Activated naive CD8-positive, alpha-beta T cell treated with anti-CD3 and anti-CD28 coated beads, Interleukin-2, amount 50 U/mL, for 16 hours (primary cell): ENCODE data around the gene RAD51B.

Experiments
- DNase-seq: peaks from one replicate; pipeline ENCODE4 v3.0.0-alpha.2; 2020; ENCODE audit warnings: low read depth, low spot score

RAD51B gene

DNA sequence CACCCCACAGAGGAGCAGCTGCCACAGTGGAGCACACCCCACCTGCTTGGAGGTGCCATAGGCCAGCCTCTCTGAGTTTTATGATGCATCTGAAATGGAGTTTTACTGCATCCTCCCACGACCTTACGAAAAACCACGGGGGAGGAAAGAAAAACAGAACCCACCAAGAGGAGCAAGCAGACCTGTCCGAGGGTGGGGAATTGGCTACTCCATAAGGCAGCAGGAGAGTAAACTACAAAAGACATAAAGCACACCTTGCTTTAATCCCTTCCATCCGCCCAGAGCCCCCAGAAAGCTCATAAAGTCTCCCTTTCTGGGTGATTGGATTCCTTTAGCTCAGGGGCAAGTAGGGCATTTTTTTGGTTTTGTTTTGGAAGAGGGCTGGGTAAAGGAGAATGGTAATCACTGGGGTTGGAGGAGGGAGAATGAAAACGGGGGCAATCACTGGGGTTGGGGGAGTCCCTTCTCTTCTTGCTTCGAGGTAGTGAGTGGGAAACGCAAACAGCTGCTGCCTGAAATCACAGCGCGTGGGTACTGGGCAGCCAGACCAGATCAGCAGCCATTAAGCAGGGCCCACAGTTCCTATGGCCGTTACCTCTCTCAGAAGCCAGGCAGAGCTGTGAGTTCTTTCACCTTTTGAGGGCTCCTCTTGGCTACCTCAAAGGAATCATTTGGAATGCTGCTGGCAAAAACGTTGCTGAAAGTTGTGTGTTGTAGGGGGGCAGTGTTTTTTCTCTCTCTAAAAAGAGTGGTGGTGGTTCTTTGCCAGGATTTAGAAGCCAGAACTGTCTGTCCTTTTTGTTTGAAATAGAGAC, 539.6 kb downstream of the RAD51B start:
- no peak for DNase-seq

DNA sequence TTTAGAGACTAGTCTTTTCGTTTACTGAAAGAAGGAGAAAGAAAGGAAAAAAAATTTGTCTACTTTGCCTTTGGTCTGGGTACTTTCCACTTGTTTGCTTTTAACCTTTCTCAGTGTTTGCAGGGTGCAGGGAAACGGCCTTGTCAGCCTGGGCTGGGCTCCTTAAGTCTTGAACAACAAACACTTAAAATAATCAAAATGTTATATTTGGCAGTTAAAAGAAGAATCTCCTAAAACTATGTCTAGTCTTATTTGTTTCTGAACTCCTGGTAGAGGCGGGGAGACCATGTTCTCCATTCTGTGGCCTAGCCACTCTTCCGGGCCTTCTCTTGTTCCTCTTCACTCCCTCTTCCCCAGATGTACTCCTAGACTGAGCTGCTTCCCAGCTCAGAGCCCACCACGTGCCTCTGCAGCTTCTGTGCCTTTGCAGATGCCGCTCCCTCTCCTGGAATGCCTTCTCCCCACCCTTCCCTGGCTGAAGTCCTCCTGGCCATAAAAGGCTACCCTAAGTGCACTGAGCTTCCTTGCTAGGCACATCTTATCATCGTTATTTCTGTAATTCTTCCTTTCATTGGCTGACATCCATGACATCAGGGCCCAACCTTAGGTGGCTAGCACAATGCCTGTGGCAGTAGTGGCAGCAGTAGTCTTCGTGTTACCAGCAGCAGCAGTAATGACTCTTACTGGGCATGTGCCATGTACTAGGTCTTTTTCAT, 540.4 kb downstream of the RAD51B start:
- DNase-seq = no peak

DNA sequence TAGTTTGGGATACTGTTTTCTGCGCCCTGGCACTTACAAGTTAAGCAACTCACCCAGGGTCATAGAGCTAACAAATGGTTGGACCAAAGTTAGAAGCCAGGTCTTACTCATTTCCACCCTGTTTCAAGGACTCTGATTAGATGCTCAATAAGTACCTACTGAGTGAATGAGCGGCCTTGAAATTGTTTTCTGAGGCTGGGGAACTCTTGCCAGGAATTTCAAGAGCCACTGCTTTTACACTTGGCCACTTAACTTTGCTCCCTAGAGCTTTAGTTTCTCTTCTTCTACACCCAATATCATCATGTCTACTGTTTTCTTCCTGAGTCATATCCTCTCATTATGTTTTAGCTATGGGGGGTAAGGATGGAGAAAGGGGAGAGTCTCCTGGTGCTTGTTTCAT, 541.7 kb downstream of the RAD51B start:
- no peak for DNase-seq

DNA sequence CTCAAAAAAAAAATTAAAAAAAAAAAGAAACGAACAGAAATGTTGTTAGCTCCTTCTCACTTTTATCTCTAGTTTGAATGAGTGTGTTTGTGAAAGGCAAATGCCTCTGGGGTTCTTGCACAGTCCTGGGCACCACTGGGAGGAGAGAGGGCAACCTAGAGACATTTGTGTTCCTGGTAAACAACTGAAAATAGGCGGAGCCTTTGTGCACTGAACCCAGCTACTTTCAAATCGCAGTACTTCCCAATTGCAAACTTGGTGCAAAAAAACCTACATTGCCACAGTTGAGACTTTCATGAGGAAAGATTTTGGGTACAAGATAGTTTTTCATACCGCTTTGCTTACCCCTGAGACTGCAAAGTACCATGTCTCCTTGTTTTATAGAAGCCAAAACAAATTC, 543.3 kb downstream of the RAD51B start:
- DNase-seq = no peak

DNA sequence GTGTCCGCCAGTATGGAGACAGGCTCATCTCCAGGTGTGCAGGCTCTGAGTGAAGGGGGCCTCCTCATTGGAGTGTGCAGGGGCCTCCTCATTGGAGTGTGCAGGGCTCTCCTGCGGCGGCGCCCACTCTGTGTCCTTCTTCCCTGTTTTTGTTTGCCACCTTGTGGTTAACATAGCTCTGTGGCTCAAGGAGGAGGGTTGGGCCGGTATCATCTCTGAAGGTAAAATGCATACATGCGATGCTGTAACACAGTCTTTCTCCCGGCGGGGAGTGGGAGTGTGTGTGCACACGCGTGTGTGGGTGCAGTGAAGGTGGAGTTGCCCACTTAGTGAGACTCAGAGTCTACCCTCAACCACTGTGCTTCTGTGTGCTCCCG, 543.9 kb downstream of the RAD51B start:
- no peak for DNase-seq

DNA sequence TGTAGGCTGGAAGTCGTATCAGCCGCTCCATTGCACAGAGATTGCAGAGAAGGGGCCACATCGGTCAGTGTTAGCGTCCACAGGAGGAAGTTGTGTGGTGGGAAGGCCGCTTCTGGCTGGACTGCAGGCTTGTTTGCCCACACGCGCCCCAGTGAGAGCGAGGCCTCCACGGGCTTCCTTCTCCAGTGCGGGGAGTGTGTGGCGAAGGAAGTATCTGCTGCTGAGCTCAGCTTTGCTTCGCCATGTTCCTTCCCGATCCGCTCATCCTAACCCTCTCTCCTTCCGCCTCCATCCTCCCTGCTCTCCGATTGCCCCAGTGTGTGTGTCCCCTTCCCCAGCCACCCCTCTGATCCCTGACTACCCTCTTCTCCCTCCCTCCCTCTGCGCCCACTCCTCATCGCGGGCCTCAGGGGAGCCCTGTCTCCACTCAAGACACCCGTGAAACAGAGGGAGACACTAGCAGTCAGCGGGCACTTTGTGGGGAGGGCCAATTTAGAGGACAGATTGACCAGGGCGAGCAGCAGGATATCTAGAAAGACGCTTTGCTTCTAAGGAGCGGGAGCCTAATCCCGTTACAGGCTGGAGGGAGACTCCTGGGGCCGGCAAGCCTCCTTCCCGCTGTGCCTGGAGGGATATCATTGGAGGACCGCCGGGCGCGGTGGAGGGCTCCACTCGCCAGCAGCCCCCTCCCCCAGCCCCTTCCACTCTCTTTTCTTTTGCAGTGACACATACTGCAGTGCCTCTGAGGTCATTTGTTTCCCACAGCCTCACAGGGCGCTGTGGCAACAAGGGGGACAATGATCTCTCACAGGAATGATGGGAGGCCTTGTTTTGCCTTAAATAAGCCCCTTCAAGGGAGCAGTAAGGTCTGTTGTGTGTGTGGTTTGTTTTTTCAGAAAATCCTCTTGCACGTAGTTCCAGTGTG, 544.5 kb downstream of the RAD51B start:
- DNase-seq = no peak

DNA sequence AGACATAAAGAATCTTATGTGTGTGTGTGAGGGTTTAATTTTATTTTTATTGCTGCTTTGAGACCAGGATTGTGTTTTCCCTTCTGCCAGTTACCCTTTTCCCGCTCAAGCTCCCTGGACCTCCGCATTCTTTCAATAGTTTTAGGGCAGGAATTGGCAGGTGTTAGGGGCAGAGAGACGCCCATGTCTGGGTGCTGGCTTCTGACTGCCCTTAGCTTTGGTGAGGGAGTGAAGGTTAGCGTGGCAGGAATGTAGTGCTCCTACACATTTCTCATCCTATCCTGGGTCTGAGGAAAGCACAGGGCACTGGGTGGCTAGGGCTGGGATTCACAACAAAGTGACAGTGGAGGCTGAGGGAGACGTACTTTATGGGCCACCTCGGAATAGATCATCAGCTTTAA, 545.2 kb downstream of the RAD51B start:
- no peak for DNase-seq

DNA sequence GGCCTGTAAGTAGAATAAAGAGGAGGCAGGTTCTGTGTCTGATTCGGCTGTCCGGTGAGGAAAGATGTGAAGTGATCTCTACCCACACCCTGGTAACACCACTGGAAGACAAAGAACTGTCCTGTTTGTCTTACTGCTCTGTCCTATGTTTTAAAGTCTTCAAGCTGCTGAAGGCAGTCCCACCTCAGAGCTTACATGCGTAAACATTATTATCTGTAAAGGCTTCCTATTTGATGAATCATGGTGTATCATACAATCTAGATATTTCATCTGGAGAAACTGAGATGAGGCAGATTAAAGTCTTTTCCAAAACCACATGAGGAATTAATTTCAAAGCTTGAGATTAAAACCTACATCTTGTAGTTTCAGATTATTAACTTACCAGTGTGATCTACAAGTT, 545.6 kb downstream of the RAD51B start:
- no peak for DNase-seq

DNA sequence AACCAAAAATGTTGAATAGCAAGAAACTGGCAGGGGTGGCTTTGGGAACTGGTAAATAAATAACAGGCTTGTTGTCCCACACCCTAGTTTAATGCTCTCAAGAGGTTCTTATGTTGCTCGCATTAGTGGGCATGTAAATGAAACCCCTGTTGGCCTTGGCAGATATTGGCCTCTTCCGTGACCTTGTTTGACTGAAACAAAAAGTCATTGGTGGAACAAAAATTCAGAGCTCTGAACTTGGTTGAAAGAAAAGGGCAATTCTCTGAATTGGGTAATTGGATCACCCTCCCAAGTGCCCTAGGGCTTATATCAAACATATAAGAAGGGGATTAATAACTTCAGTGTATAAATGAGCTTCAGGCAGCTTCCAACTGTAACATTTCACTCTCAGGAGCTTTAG, 547.1 kb downstream of the RAD51B start:
- DNase-seq = no peak

DNA sequence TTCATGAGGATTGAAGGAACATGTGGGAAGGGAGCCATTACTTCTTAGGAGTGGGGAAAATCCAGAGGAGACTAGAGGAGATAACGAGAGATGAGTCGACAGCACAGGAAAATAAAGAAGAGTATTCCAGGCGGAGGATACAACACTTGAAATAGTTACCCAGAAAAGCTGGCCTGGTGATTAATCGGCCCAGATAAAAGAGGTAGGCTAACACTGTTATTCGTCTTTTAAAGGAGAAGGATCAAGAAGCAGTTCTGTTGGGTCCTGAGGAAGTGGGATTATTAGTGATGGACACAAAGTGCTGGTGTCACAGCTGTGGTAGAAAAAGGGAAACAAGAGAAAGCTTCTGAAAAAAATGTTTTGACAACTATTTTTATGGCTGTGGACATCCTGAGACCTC, 548.0 kb downstream of the RAD51B start:
- no peak for DNase-seq

DNA sequence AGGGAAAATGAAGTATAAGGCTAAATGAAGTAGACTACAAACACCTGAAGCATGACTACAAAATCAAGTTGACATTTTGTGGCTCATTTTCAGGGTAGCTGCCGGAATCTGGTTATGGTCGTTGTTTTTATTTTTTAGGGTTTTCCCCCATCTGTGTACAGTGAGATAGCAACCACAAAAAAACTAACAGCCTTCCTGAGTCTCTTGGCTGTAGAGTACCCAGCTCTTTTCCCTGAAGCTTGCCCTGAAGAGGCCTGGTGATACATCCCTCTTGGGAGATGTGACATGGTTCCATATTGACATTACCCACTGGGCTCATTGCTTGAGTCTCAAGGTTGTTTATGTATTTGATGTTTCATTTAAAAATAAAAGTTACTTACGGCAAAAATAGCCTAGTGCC, 549.3 kb downstream of the RAD51B start:
- no peak for DNase-seq

DNA sequence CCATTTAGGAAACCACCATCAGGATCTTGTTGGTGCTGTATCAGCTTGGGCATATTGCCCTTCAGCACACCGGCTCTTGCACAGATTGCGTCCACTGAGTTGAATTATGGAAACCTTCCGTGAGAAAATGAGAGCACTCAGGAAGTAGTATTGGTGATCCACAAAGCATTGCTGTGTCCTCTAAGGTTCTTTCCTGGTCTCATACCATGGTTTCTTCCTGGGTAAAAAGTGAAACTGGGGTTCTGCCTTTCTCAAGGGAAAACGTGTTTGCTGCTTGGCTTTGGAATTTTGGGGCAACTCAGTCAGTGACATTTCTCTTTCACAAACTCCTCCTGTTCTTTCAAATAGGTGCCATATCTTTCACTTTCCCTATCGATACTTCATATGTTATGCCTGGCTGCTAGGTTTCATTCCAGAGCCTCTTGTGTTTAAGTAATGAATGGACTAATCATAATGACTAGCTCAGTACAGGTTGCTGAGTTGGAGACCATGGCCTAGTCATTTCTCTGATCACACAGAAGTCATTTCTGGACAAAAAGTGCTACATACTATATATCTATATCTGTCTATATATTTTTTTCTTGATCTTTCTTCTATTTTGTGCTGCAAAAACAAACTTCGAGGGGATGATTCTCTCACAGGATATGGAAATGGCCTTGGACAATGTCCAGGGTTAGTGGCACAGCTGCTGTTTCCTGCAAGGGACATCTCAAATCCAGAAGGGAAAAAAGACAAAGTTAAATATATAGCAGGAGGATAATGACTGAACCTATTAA, 549.9 kb downstream of the RAD51B start:
- no peak for DNase-seq

DNA sequence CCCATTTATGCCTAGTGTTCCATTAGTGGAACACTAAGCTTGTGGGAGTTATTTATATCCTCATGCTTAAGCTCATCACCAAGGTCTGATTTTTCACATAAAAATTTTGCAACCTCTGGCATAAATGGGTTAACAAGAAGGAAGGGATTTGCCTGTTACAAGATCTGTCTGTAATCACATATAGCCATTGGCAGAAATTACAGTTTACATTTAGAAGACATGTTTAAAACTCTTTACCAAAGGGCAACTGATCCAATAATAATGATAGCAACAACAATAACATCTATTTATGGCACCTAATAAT, 550.4 kb downstream of the RAD51B start:
- no peak for DNase-seq

DNA sequence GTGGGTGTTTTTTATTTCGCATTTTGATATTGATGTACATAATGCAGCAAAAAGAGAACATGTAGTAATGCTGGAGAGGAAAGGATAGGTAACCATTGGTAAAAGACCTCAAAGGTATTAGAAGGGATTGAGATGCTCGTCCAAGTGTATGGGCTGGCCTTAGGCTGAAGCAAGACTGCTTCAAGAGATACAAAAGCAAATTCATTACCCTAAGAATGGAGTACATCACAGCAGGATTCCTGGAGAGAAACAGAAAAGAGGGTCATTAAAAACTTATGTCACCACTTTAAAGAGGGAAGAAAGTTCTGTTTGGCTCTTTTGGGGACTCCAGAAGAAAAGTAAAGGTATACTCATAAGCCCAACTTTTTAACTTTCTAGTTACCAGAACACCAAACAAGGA, 552.8 kb downstream of the RAD51B start:
- no peak for DNase-seq

DNA sequence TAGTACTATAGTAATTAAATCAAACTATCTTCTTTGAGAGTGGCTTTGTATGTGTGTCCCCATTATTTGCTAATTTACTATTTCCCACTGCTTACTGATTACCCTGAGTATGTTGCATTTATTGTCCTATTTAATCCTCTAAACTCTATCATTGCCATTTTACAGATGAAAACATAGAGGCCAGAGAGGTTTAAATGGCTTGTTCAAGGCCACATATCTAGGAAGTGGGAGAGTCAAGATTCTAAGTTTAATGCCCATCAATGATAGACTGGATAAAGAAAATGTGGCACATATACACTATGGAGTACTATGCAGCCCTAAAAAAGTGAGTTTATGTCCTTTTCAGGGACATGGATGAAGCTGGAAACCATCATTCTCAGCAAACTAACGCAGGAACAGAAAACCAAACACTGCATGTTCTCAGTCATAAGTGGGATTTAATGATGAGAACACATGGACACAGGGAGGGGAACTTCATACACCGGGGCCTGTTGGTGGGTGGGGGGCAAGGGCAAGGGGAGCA, 553.6 kb downstream of the RAD51B start:
- no peak for DNase-seq

DNA sequence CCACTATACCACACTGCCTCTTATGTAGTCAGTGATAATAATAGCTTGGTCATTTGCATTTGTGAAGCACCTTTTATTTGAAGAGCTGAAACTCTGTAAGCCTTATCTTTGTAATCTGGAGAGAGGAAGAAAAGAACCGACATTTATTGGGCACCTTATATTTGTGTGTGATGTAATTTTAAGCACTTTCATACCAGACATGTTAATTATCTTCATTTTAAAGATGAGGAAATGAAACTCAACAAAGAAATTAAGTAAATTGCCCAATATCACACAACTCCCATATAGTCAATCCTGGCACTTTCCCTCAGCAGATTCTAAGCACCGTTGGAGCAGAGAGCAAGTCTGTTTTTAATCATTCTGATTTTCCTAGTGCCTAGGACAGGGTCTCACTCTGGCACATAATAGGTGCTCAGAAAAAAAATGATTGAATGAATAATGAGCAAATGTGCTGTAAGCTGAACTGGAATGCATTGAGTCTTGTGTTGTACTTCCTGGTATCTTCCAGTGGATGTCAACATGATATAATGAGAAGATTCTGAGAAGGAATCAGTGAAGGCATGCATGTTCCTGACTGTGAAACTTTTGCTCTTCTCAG, 554.4 kb downstream of the RAD51B start:
- no peak for DNase-seq

DNA sequence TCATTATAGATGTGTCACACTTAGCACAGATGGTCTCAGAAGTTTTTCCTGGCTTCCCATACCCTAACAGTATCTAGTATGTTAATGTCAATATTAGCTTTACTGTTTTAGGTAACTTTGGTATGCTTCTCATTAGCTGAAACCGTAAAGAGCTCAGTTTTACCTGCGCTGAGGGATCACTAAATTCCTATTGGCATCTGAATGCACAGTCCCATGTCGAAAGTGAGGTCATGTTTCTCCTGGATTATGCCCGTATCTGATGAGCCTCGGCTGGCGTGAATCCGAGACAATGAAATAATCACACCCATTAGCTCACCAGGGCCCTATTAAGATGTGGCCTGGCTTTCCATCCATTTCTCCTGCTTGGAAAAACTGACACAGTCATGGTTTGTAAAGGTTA, 555.1 kb downstream of the RAD51B start:
- no peak for DNase-seq

DNA sequence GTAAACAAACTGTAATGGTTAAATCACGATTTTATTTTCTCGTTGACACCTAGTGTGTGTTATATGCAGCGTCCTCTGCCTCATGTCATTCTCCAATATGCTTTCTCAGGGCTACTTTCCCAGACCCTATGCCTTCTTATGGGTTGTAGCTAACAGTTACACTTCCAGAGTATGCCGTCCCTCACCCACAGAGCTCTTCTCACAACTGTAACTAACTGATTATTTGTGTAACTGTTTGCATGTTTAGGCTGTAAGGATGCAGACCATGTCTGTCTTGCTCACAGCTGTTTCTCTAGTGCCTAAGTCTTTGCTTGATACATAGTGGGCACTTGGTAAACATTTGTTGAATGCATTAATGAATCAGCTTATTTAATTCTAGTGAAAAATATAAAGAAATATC, 555.8 kb downstream of the RAD51B start:
- no peak for DNase-seq

DNA sequence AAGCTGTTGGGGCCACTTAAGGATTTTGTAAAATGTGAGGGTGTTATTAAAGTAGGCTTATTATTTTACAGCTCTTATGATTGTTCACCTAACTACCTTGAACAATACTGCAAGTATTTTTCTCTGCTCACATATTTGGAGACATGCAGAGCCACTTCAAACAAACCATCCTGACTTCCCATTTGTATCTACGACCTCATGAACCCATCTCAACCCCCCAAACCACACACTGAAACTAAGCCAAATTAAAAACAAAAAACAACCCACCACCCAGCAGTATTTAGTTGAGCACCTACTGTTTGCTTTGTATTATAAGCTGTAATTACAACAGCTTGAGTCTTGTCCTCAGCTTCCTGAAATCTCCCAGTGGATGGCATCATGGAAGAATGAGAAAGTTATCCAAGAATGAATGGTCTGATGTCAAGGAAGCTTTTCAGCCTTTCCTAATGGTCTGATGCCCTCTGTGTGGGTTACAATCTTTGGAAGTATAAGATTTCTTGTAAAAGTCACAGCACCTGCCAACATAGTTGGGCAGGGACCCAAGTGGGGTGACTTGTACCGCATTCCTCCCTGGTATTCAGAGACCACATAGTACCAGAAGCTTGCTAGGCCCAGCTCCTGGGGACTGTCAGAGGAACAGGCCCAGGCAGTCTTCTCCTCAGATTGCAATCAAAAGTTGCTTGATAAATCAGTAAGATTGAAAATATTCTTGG, 556.6 kb downstream of the RAD51B start:
- DNase-seq = no peak

DNA sequence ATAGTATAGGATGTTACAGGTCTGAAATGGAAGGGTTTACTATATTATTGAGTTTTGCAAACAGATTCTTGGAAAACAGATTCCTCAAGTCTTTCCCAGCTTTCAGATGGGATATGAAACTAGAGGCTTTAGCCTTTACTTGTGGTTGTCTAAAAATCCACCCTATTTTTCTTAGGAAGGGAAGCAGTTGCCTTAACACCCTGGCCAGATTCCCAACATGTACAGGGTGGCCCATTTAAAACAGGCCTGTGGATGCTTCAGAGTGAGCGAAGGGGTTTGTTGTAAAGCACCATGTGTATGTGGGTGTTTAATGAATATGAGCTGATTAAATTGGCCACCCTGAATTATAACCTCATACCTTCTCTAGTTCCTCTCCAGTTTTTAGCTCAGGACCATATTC, 557.4 kb downstream of the RAD51B start:
- no peak for DNase-seq
